H9 (cell line): ENCODE results near the gene SDK1. TPM values are rescaled to one million over a fixed set of nuclear protein-coding genes. Genes with fewer than 3 reads are reported as not detected.

Experiments used
- DNase-seq: peaks from one replicate; pipeline ENCODE4 v3.0.0-alpha.2; 2017
- H2AFZ ChIP-seq: one replicate; pipeline ENCODE4 v1.6.1; 2013; ENCODE audit warnings: mild to moderate bottlenecking, low read length, control low read depth, moderate library complexity
- H2AK5ac ChIP-seq: 2 replicates; pipeline ENCODE4 v1.6.1; 2013; ENCODE audit warnings: low read length, control low read depth, mixed read lengths; ENCODE audit not compliant: insufficient read length
- H2BK120ac ChIP-seq: one replicate; pipeline ENCODE4 v1.6.1; 2013; ENCODE audit warnings: low read depth, mild to moderate bottlenecking, low read length, control low read depth, inconsistent platforms; ENCODE audit not compliant: poor library complexity, severe bottlenecking
- H2BK12ac ChIP-seq: 2 replicates; pipeline ENCODE4 v1.6.1; 2013; ENCODE audit warnings: low read length, control low read depth, mixed read lengths, low read depth; ENCODE audit not compliant: insufficient read length
- H2BK15ac ChIP-seq: 2 replicates; pipeline ENCODE4 v1.6.1; 2013; ENCODE audit warnings: low read depth, low read length, control low read depth
- H2BK20ac ChIP-seq: one replicate; pipeline ENCODE4 v1.6.1; 2013; ENCODE audit warnings: low read depth, mild to moderate bottlenecking, low read length, control low read depth, inconsistent platforms; ENCODE audit not compliant: poor library complexity, severe bottlenecking
- H2BK5ac ChIP-seq: 2 replicates; pipeline ENCODE4 v1.6.1; 2013; ENCODE audit warnings: low read length, control low read depth, mixed read lengths; ENCODE audit not compliant: insufficient read length
- H3K14ac ChIP-seq: 2 replicates; pipeline ENCODE4 v1.6.1; 2013; ENCODE audit warnings: low read length, control low read depth; ENCODE audit not compliant: insufficient read depth
- H3K18ac ChIP-seq: 2 replicates; pipeline ENCODE4 v1.6.1; 2013; ENCODE audit warnings: low read depth, mild to moderate bottlenecking, mixed read lengths, low read length, control low read depth; ENCODE audit not compliant: insufficient read length
- H3K23ac ChIP-seq: 2 replicates; pipeline ENCODE4 v1.6.1; 2013; ENCODE audit warnings: low read length, control low read depth, mixed read lengths, low read depth; ENCODE audit not compliant: insufficient read length
- H3K23me2 ChIP-seq: 2 replicates; pipeline ENCODE4 v1.6.1; 2013; ENCODE audit warnings: low read depth, mild to moderate bottlenecking, mixed read lengths, low read length, control low read depth; ENCODE audit not compliant: insufficient read length, poor library complexity, severe bottlenecking
- H3K27ac ChIP-seq: 2 replicates; pipeline ENCODE4 v1.5.1; 2013; ENCODE audit warnings: low read length, control low read depth, mixed read lengths, low read depth; ENCODE audit not compliant: insufficient read length
- H3K27me3 ChIP-seq: 2 replicates; pipeline ENCODE4 v1.6.1; 2013; ENCODE audit warnings: low read length, control low read depth, inconsistent platforms; ENCODE audit not compliant: insufficient read depth
- H3K4ac ChIP-seq: 2 replicates; pipeline ENCODE4 v1.6.1; 2013; ENCODE audit warnings: low read depth, mild to moderate bottlenecking, control low read depth, inconsistent platforms, low read length, moderate library complexity
- H3K4me1 ChIP-seq: 2 replicates; pipeline ENCODE4 v1.6.1; 2013; ENCODE audit warnings: low read length, control low read depth, inconsistent platforms; ENCODE audit not compliant: insufficient read depth
- H3K4me2 ChIP-seq: 2 replicates; pipeline ENCODE4 v1.6.1; 2013; ENCODE audit warnings: low read length, control low read depth, mixed read lengths; ENCODE audit not compliant: insufficient read length, insufficient read depth
- H3K56ac ChIP-seq: 2 replicates; pipeline ENCODE4 v1.6.1; 2013; ENCODE audit warnings: low read depth, mild to moderate bottlenecking, mixed read lengths, low read length, control low read depth; ENCODE audit not compliant: insufficient read length
- H3K79me1 ChIP-seq: 2 replicates; pipeline ENCODE4 v1.6.1; 2013; ENCODE audit warnings: low read depth, mild to moderate bottlenecking, moderate library complexity, low read length, control low read depth, inconsistent platforms; ENCODE audit not compliant: insufficient read depth, poor library complexity, severe bottlenecking
- H3K79me2 ChIP-seq: 2 replicates; pipeline ENCODE4 v1.6.1; 2013; ENCODE audit warnings: low read length, control low read depth, inconsistent platforms; ENCODE audit not compliant: insufficient read depth
- H3K9ac ChIP-seq: 2 replicates; pipeline ENCODE4 v1.6.1; 2013; ENCODE audit warnings: low read length, control low read depth, mixed read lengths; ENCODE audit not compliant: insufficient read length; ENCODE audit errors: extremely low read depth
- H3K9me3 ChIP-seq: one replicate; pipeline ENCODE4 v1.6.1; 2013; ENCODE audit warnings: low read depth, low read length, inconsistent platforms; ENCODE audit not compliant: control insufficient read depth
- H3T11ph ChIP-seq: one replicate; pipeline ENCODE4 v1.6.1; 2013; ENCODE audit warnings: mild to moderate bottlenecking, low read length, control low read depth, inconsistent platforms
- H4K20me1 ChIP-seq: one replicate; pipeline ENCODE4 v1.6.1; 2013; ENCODE audit not compliant: control insufficient read depth, insufficient read length, insufficient read depth
- H4K5ac ChIP-seq: 2 replicates; pipeline ENCODE4 v1.6.1; 2013; ENCODE audit warnings: low read depth, mild to moderate bottlenecking, mixed read lengths, low read length, control low read depth; ENCODE audit not compliant: insufficient read length
- H4K8ac ChIP-seq: replicated peaks from 2 replicates; pipeline ENCODE4 v1.6.1; 2013; ENCODE audit warnings: low read length, control low read depth, mixed read lengths, low read depth; ENCODE audit not compliant: insufficient read length
- H4K91ac ChIP-seq: 2 replicates; pipeline ENCODE4 v1.6.1; 2013; ENCODE audit warnings: low read depth, mild to moderate bottlenecking, moderate library complexity, mixed read lengths, low read length, control low read depth; ENCODE audit not compliant: insufficient read length
- H3K27ac Mint-ChIP-seq, 3 experiments: 2 replicates in 2 of 3; 3 replicates in 1 of 3; pipeline ENCODE4 v1.8.0; 2020 to 2021; ENCODE audit warnings: mixed read lengths in 3 of 3, mild to moderate bottlenecking in 1 of 3, moderate library complexity in 1 of 3
- H3K27me3 Mint-ChIP-seq: 2 replicates; pipeline ENCODE4 v1.8.0; 2021; ENCODE audit warnings: low read depth, mild to moderate bottlenecking, moderate library complexity, mixed read lengths
- H3K36me3 Mint-ChIP-seq, 3 experiments: 2 replicates in 2 of 3; 3 replicates in 1 of 3; pipeline ENCODE4 v1.8.0; 2020 to 2021; ENCODE audit warnings: low read depth in 3 of 3, mixed read lengths in 3 of 3; ENCODE audit not compliant: insufficient read depth in 1 of 3
- H3K4me1 Mint-ChIP-seq, 2 experiments: 2 replicates each; pipeline ENCODE4 v1.8.0; 2020; ENCODE audit warnings: mixed read lengths in 2 of 2
- H3K4me3 Mint-ChIP-seq, 2 experiments: 2 replicates in 1 of 2; 3 replicates in 1 of 2; pipeline ENCODE4 v1.8.0; 2020 to 2021; ENCODE audit warnings: mild to moderate bottlenecking in 2 of 2, mixed read lengths in 2 of 2, moderate library complexity in 1 of 2
- H3K9me3 Mint-ChIP-seq, 2 experiments: 2 replicates in 1 of 2; 3 replicates in 1 of 2; pipeline ENCODE4 v1.8.0; 2020; ENCODE audit warnings: mild to moderate bottlenecking in 2 of 2, mixed read lengths in 2 of 2, moderate library complexity in 1 of 2
- WGBS: extraction: QIAGEN DNeasy Blood & Tissue Kit; methylation state at CpG from one replicate; pipeline ENCODE4 v1.1.7; 2013; ENCODE audit warnings: missing lambda C conversion rate, low lambda C conversion rate, mixed read lengths; ENCODE audit not compliant: insufficient read length; ENCODE audit errors: extremely low coverage; 5-methylcytosine and 5-hydroxymethylcytosine counted together
- total RNA-seq: library from RNA; stranded (reverse); gene quantifications from 2 replicates; pipeline ENCODE4 v1.2.1, GENCODE V29; 2021
- TF ChIP-seq, protein P1 (sequence below): fragments of 200-600 bp; sonication (generic); conservative IDR thresholded peaks from 3 replicates; pipeline ENCODE4 v1.8.0; 2021; ENCODE audit warnings: antibody characterized with exemption, mild to moderate bottlenecking

SDK1 gene
- total RNA-seq, 1 experiment from 2014 or later = 8.7 TPM

DNA sequence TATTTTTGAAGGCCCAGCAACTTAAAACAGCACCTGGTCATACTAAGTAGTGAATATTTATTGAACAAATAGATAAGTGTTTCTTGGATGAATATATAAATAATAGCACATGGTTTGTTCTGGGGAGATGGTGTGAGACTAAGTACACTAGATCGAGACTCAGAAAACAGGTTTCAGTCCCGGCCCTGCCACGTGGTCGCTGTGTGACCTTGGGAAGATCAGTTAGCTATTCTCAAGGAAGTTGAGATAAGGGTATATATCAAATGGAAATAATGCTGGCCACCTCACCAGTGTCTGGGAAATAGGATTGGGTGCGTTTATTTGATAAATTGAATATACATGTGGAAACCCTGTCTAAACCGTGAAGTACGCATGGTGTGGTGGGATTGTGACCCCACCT, 354.6 kb downstream of the SDK1 start:
- Histone ChIP-seq H2AFZ (no peak overlapping the region), H4K20me1 (no peaks in the 10 kb centered on the region), H2BK12ac (no peak overlapping the region), H3K23me2 (peaks cover 2% of the 10 kb centered on the region), H3K9ac (no peak overlapping the region), H2BK5ac (no peak overlapping the region), H3K4me2 (no peak overlapping the region), H2BK20ac (no peak overlapping the region), H3K27me3 (no peaks in the 10 kb centered on the region), H3K4me1 (no peaks in the 10 kb centered on the region), H3T11ph (no peak overlapping the region), H2BK15ac (no peak overlapping the region), H3K18ac (no peak overlapping the region), H3K27ac (no peak overlapping the region), H3K9me3 (no peaks in the 10 kb centered on the region), H2AK5ac (no peak overlapping the region), H2BK120ac (no peak overlapping the region), H3K4ac (no peak overlapping the region), H3K79me2 (no peaks in the 10 kb centered on the region), H3K56ac (no peak overlapping the region), H3K79me1 (no peaks in the 10 kb centered on the region), H4K91ac (no peak overlapping the region), H3K14ac (no peak overlapping the region), H4K8ac (no peak overlapping the region), H4K5ac (no peak overlapping the region), H3K23ac (no peak overlapping the region)
- 0 out of 4 replicates have a peak, but pooled peaks cover 0 to 3% of the 10 kb centered on the region in 2 experiments for H3K4me1 Mint-ChIP-seq
- no peak overlapping the region for H3K27ac Mint-ChIP-seq
- no CpG with 5 or more reads among the region's 7 CpGs for WGBS
- H3K27me3 Mint-ChIP-seq = no peaks in the 10 kb centered on the region; the same call in 1 of the 2 replicates
- TF ChIP-seq, protein P1, sequence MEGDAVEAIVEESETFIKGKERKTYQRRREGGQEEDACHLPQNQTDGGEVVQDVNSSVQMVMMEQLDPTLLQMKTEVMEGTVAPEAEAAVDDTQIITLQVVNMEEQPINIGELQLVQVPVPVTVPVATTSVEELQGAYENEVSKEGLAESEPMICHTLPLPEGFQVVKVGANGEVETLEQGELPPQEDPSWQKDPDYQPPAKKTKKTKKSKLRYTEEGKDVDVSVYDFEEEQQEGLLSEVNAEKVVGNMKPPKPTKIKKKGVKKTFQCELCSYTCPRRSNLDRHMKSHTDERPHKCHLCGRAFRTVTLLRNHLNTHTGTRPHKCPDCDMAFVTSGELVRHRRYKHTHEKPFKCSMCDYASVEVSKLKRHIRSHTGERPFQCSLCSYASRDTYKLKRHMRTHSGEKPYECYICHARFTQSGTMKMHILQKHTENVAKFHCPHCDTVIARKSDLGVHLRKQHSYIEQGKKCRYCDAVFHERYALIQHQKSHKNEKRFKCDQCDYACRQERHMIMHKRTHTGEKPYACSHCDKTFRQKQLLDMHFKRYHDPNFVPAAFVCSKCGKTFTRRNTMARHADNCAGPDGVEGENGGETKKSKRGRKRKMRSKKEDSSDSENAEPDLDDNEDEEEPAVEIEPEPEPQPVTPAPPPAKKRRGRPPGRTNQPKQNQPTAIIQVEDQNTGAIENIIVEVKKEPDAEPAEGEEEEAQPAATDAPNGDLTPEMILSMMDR = no peak
- H3K9me3 Mint-ChIP-seq = no peaks in the 10 kb centered on the region
- no peaks in the 10 kb centered on the region for H3K36me3 Mint-ChIP-seq
- DNase-seq = no peak
- no peak overlapping the region for H3K4me3 Mint-ChIP-seq
